Esophagus squamous epithelium (tissue), 5 donors: ENCODE results near the gene SEC22B. TPM values are rescaled to one million over a fixed set of nuclear protein-coding genes. Genes with fewer than 3 reads are reported as not detected.
"Not testable (repeated sequence)": the region's sequence is repeated elsewhere in the genome, so short reads cannot be mapped to it uniquely, and the experiment has no call there.

ENCODE experiments used
- DNase-seq: peaks from one replicate; lab custom pipeline; 2025; lab: John Stamatoyannopoulos, UW
- H3K27ac ChIP-seq, 4 donors: fragments of 200-600 bp; sonication (generic); one replicate each; pipeline ENCODE4 v1.5.1; 2016 to 2019; ENCODE audit warnings: mild to moderate bottlenecking in 1 of 4
- H3K27me3 ChIP-seq, 4 donors: fragments of 200-600 bp; sonication (generic); 1 replicate in 3 of 4; 2 replicates in 1 of 4; pipeline versions ENCODE4 v1.5.1 to v1.6.0; 2017 to 2021; ENCODE audit warnings: antibody characterized with exemption in 1 of 4
- H3K36me3 ChIP-seq, 3 donors: fragments of 200-600 bp; sonication (generic); one replicate each; pipeline ENCODE4 v1.5.1; 2016 to 2019
- H3K4me1 ChIP-seq, 3 donors: fragments of 200-600 bp; sonication (generic); one replicate each; pipeline ENCODE4 v1.5.1; 2017 to 2019
- H3K4me3 ChIP-seq, 4 donors: fragments of 200-600 bp; sonication (generic); 1 replicate in 3 of 4; 2 replicates in 1 of 4; pipeline ENCODE4 v1.5.1; 2016 to 2019; ENCODE audit warnings: mild to moderate bottlenecking in 2 of 4, moderate library complexity in 1 of 4
- H3K9me3 ChIP-seq, 3 donors: fragments of 200-600 bp; sonication (generic); one replicate each; pipeline ENCODE4 v1.5.1; 2016 to 2019
- WGBS, 2 donors: methylation state at CpG; one replicate each; pipeline ENCODE4 v1.1.5; 2018; 5-methylcytosine and 5-hydroxymethylcytosine counted together
- intact Hi-C: fragments of 100-400 bp; cut with DNase I; formaldehyde crosslinking; loops from one replicate; pipeline ENCODE4 v1.15.0; 2022
- small RNA-seq, 4 donors: library from RNA; depleted of rRNA; stranded (forward); fragments of <200 nt; gene quantifications; one replicate each; pipeline ENCODE3, GENCODE V24; 2016
- total RNA-seq, 4 donors: library from RNA; depleted of rRNA; stranded (reverse); fragments of >200 nt; gene quantifications; one replicate each; pipeline ENCODE4 v1.1.0, GENCODE V29; 2016
- donor health status: DM: yes; HTN: yes; CAD: no.

SEC22B gene
- total RNA-seq, 4 donors from 2014 or later = 9.4 to 20.0 (median 15.1) TPM

DNA sequence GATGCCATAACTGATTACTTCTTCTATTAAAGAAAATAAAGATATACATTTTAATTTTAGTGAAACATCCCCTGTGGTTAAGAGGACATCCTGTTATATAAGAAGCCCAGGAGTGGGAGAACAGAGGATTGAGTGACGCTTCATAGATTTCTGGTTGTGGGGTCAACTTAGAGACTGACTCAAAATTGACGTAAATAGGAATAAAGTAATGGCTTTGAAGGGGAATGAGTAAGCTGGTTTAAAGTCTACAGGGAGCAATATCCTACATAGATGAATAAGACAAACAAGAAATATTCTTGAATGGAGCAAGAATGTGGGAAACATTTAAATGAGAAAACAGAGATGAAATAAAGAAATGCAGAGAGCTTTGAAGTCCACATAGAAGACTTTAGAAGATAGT lies 60.2 kb downstream of the SEC22B start:
- H3K4me3 ChIP-seq, H3K9me3 ChIP-seq, H3K27me3 ChIP-seq, intact Hi-C loops, H3K27ac ChIP-seq, H3K4me1 ChIP-seq, H3K36me3 ChIP-seq, DNase-seq: not testable (repeated sequence)
- WGBS, 2 donors = 81 to 96% methylated on average over 2 of the region's 2 CpGs

DNA sequence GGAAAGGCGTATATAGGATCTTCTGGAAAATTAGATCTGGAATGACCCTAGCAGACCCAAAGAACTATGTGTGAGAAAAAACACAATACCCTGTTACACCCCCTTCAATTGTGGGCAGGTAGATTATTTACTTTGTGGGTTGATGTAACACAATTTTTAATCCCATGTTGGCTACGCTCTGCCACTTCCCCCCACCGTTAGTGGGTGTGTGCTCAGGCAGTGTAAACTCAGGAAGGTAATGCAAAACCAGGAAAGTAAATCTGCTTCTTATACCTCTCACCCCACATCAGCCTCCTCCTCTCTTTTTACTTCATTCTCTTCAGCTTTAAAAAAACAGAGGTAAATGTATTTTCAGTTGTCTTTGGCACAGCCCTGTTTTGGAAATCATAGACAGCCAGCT lies 63.2 kb downstream of the SEC22B start:
- H3K36me3 ChIP-seq, H3K4me1 ChIP-seq, intact Hi-C loops, H3K4me3 ChIP-seq, H3K9me3 ChIP-seq, H3K27me3 ChIP-seq, H3K27ac ChIP-seq, DNase-seq: not testable (repeated sequence)
- whole genome bisulfite sequencing, 2 donors = no CpG with 5 or more reads among the region's 3 CpGs

DNA sequence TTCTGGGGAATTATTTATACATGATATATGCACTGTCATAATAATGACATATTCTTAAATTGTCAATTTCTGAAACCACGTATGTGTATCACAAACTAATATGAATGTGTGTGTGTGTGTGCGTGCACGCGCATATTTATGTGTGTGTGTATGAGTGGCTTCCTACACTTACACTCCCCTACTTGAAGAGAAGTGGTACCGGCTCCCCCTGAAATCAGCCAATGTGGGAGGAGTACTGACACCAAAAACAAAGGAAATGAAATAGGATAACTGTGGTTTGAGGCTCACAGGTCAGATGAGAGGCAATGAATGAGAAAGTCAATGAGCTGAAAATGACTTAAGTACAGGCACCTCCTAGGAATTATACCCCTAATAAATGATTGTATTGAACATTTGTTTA lies 64.1 kb downstream of the SEC22B start:
- DNase-seq, H3K4me3 ChIP-seq, intact Hi-C loops, H3K27me3 ChIP-seq, H3K9me3 ChIP-seq, H3K4me1 ChIP-seq, H3K27ac ChIP-seq, H3K36me3 ChIP-seq: not testable (repeated sequence)
- WGBS, 2 donors = 78 to 88% methylated on average over 5 of the region's 5 CpGs

DNA sequence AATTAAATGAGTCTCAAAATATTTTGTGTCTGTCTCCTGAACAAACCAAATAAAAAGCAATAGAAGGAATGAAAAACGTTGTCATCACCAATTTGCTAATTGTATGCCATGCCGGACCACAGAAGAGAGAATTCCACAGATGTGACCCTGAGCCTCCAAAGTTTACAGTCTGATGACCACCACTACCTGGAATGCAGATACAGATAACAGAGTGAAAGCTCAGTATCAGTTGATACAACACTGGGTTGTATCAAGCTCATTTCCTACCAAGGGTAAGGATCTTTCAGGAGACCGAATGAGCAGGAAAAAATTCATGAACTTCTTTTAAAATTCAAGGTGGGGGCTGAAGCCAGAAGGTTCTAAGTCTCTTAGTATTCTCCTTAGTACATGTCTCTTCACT lies 64.5 kb downstream of the SEC22B start:
- H3K27me3 ChIP-seq, H3K27ac ChIP-seq, H3K4me3 ChIP-seq, DNase-seq, H3K4me1 ChIP-seq, H3K9me3 ChIP-seq, H3K36me3 ChIP-seq, intact Hi-C loops: not testable (repeated sequence)
- WGBS, 2 donors = no CpG with 5 or more reads among the region's 3 CpGs

DNA sequence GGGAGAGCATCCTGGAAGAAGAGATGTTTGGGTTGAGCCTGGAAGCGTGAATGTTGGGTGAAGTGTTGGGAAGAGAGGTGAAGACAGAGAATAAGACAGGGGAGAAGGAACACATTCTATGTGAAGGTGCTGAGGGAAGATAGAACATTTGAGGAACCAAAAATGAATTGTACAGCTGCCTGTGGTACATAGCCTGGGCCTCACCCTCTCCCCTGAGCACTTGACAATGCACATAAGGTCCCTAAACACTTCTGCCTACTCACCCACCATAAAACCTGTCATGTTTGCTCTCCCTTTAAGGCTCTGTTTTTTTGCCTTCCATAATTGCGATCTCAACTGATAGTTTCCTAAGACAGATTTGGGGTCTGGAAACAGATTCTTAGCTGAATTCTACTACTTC lies 65.3 kb downstream of the SEC22B start:
- H3K4me3 ChIP-seq, H3K27ac ChIP-seq, H3K9me3 ChIP-seq, H3K4me1 ChIP-seq, H3K36me3 ChIP-seq, H3K27me3 ChIP-seq, intact Hi-C loops, DNase-seq: not testable (repeated sequence)
- WGBS, 2 donors = no CpG with 5 or more reads among the region's 2 CpGs

DNA sequence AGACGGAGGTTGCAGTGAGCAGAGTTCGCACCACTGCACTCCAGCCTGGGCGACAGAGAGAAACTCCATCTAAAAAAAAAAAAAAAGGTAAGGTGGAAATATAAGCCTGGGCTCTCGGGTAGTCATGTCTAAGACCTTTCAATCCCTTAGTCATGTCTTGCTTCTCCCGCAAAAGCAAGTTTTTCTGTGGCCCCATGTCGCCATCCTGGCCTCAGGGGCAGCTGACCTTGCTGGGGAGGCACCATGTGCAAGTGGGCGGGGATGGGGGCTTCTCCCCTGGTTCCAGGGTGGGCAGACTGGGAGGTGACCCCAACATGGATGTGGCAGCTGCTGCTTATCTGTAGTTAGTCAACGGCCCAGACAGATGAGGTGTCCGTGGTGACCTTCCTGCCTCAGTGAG lies 66.7 kb downstream of the SEC22B start:
- WGBS, 2 donors = 85 to 86% methylated on average over 2 to 6 of the region's 9 CpGs

DNA sequence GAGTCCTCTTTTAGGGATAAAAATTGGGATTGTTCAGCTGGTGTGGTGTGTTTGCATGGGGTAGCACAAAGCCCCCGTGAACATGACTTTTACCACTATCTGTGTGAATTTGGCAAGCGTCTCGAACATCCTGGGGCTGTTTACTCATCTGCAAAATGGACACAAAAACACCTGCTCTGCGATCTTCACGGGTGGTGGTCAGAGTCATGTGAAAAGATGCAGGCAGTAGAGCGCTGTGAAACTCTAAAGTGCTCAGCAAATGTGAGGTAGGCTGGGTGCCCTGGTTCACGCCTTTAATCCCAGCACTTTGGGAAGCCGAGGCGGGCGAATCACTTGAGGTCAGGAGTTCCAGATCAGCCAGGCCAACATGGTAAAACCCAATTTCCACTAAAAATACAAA lies 67.1 kb downstream of the SEC22B start:
- DNase-seq, H3K4me3 ChIP-seq, H3K27me3 ChIP-seq, H3K4me1 ChIP-seq, intact Hi-C loops, H3K36me3 ChIP-seq, H3K9me3 ChIP-seq, H3K27ac ChIP-seq: not testable (repeated sequence)
- WGBS, 2 donors = 79 to 89% methylated on average over 5 to 6 of the region's 10 CpGs

More for the DNA sequence above, 66.7 kb downstream of the SEC22B start:
- intact Hi-C loops, H3K4me3 ChIP-seq, DNase-seq, H3K27me3 ChIP-seq, H3K4me1 ChIP-seq, H3K36me3 ChIP-seq, H3K9me3 ChIP-seq, H3K27ac ChIP-seq: not testable (repeated sequence)

DNA sequence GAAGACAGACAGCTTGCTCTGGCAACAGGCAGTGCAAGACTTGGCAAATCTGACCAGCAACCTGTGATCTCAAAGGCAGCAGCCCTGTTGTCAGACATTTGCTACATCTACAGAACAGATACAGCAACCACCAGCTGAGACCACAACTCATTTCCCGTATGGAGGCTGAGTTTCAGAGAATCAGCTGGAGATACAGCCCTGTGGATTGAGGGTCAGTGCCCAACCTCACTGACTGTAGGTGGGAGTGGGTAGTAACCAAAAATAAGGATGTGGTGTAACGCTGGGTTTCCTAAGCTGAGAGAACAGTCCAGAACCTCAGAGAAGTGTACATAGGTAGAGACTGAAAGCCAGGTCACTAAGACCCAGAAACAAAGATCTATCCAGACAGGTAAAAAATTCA lies 71.0 kb downstream of the SEC22B start:
- intact Hi-C loops, H3K4me1 ChIP-seq, H3K27me3 ChIP-seq, DNase-seq, H3K36me3 ChIP-seq, H3K27ac ChIP-seq, H3K4me3 ChIP-seq, H3K9me3 ChIP-seq: not testable (repeated sequence)
- WGBS, 2 donors = 50 to 55% methylated on average over 1 of the region's 2 CpGs

DNA sequence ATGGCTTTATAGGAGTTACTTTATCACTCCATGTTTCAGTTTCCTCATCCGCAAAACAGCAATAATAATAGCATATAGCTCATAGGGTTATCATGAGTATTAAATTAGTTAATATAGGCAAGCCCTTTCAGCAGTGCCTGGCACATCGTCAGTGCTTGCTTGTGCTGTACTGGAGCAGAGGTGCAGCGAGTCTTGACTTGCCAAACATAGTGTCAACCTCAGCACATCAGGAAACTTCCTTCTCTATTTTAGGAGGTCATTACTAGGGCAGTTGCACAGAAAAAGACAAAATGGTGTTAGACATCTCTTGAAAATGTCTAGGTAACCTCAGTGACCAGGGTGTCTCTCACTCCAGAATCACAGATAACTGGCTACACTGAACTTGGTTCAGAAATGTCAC lies 72.6 kb downstream of the SEC22B start:
- H3K4me1 ChIP-seq, H3K27ac ChIP-seq, H3K27me3 ChIP-seq, H3K4me3 ChIP-seq, DNase-seq, H3K9me3 ChIP-seq, H3K36me3 ChIP-seq, intact Hi-C loops: not testable (repeated sequence)
- WGBS, 2 donors = no CpG with 5 or more reads among the region's 3 CpGs

- H3K36me3 ChIP-seq, DNase-seq, H3K9me3 ChIP-seq, intact Hi-C loops, H3K27ac ChIP-seq, H3K27me3 ChIP-seq, H3K4me1 ChIP-seq, H3K4me3 ChIP-seq: not testable (repeated sequence)
- 82 to 100% methylated on average over 1 of the region's 1 CpG for WGBS, 2 donors
Observed at GRCh38 chr1:120101593-120101992, 74.7 kb downstream of the SEC22B start.

Small RNAs within 50 kb of the gene (small RNA-seq; reads per million reads assigned to genes)
- 0 reads per million in 4 donors for gene RNU6-465P

Other genes with a start within 250 kb of the SEC22B start
- 10 to 100 TPM; 57.4 to 83.7 (median 75.8) TPM for gene NOTCH2, start 106.9 kb downstream of the SEC22B start, total RNA-seq
- 10 to 100 TPM in 1 of 4 donors, 1 to 10 TPM in 3; 2.9 to 13.0 (median 4.5) TPM for gene NBPF8, start 238.5 kb upstream of the SEC22B start, total RNA-seq